CD4-positive, alpha-beta T cell treated with Interleukin-12 subunit alpha and Interleukin-12 subunit beta, for 1 hour (primary cell): Measurements from ENCODE around the gene MIS18A.
"Not testable (repeated sequence)": the region's sequence is repeated elsewhere in the genome, so short reads cannot be mapped to it uniquely, and the experiment has no call there.

Experiments used
- DNase-seq: peaks from one replicate; pipeline ENCODE4 v3.0.0-alpha.2; 2020

Gene MIS18A, protein sequence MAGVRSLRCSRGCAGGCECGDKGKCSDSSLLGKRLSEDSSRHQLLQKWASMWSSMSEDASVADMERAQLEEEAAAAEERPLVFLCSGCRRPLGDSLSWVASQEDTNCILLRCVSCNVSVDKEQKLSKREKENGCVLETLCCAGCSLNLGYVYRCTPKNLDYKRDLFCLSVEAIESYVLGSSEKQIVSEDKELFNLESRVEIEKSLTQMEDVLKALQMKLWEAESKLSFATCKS

DNA sequence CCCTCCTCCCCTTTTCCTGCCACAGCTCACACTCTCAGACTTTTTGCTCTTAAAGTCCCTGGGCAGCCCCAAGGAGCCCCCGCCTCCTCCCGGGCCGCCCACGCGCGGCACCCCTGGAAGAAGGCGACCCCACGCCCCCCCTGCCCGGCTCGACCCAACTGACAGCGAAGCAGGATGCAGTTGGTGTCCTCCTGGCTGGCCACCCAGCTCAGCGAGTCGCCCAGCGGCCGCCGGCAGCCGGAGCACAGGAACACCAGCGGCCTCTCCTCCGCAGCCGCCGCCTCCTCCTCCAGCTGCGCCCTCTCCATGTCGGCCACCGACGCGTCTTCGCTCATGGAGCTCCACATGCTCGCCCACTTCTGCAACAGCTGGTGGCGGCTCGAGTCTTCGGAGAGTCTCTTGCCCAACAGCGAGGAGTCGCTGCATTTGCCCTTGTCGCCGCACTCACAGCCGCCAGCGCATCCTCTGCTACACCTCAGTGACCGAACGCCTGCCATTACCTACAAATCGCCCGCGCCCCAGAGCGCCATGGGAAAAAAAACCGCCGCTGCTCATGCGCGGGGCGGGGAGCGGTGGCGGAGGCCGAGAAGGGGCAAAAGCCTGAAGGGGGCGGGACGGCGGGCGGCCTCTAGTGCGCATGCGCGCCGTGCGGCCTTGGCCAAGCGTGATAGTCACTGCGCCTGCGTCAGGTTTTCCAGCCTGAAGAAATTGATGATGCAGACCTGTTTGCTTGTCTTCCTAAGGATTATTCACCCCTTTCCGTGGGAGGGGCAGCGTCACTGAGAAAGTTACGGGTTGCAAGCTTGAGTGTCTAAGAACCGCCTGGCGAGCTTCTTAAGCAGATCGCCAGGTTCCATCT is at the start of gene MIS18A:
Gene MIS18A, minus strand, starts transcription at position 532 of the 859 bp plus-strand sequence. Its CDS starts 35 bp downstream, at position 497.
- DNase-seq, result peak; percentile 97

DNA sequence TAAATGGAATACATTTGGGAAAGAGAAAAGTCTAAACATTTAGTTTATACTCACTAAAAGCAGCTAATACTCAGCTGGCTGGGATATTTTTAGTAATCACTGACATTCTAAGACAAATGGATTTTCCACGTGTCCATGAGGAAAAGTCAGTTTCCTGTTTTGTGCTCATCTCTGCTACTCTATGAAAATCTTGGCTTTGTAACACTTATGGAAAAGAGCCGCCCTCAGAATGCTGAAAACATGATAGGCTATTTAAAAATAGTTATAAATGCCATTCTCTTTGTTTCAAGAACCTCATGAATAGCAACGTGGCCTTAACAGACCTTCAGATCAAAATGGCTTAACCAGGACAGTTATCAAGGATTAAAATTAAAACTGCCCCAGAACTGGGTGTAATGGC is 49.7 kb upstream of the MIS18A start:
- no peak for DNase-seq

DNA sequence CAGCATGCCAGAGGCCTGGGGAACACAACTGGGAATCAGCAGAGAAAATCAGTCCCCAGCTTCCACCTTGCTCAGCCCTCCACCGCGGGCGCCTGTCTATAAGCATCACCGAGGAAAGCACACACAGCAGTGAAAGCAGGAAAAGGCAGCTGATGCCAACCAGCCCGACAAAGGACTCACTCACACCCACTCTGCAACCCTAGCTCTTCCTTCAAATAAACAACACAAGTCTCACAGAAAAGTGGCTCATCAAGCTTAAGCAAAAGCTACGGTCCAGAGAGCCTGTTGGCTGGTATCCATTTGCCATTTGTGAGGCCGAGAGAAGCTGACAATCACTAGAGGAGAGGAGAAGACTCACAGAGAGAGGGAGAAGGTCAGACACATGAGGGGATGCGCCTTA is 46.9 kb upstream of the MIS18A start:
- no peak for DNase-seq

DNA sequence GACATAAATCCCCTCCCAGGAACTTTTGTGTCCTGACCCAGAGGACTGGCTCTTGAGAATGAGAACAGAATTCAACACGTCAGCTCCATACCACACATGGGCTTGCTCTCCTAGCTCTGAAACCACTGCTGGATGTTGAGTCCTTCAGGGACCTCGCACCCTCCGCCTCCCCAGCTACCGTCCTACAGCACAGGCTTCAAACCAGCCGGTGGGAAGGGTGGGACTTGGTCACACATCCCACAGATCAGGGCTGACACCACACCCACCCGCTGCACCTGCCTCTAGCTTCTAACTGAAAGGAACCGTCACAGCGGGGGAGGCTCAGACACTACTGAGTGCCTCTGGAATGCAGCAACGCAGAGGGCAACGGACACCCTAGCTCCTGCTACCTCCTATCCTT is 43.8 kb upstream of the MIS18A start:
- no peak for DNase-seq

DNA sequence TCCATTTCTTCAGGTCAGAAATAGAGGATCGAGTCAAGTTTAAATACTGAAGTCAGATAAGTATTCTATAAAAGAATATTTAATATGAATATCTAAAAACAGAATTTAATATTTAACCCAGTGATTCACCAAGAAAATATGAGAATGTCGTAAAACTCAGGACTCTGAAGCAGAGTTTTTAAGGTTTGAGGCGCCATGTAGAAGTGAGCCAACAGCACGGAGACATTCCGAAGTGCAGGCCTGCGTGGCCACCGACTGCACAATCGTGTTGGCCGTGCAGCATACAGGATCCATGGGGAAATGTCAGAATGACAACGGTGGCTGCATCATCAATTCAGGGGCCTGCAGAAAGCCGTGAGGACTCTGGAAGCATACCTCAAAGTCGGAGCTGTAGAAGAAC is 43.3 kb upstream of the MIS18A start:
- DNase-seq, result no peak

DNA sequence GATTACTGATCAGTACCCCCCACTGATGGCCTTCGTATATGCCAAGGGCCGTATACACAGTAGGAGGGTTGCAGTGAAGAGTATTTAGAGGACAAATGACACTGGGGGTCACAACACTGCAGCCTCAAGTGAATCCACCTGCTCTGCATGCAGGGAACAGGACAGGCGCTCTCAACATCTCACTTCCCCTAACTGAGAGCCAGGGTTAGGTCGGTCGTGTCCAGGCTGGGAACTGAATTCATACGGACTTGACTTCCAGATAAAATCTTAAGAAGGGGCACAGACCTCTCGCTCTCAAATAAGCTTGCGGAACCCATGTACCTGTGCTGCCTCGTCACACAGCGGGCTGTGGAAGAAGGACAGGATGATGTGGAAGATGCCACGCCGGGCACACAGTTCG is 42.6 kb upstream of the MIS18A start:
- no peak for DNase-seq

DNA sequence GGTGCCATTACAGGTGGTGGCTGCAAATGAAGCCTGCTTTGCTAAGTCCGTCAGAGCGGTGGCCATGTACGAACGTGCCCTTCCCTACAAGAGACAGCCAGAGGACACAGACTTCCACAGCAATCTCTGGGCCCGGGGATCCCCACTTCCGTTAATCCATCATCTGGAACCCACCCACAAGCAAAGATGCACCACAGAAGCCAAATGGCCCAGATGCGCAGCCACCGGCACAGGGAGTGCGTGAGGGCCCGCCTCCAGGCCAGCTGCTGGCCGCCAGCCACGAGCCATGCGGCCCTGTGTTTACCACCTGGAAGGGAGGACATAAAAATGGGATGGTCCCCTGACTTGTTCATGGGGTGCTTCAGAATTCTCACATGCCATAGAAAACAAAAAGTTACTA is 41.9 kb upstream of the MIS18A start:
- no peak for DNase-seq

DNA sequence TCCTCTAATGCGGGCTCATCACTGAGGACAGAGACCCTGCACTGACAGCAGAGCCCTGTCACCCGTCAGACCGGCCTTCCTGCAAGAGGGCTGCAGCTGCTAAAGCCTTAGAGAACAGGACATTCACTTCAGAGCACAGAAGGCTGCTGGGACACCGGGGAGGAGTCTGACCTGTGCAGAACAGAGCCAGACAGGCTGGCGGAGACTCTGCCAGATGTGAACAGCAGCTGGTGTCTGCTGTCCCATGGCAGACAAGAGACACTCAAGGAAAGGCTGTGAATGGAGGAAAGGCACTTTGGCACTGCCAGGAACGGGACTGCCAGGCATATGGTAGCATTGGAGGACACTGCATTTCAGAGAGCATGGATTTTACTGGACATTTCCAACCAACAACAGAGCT is 41.2 kb upstream of the MIS18A start:
- DNase-seq, result no peak

DNA sequence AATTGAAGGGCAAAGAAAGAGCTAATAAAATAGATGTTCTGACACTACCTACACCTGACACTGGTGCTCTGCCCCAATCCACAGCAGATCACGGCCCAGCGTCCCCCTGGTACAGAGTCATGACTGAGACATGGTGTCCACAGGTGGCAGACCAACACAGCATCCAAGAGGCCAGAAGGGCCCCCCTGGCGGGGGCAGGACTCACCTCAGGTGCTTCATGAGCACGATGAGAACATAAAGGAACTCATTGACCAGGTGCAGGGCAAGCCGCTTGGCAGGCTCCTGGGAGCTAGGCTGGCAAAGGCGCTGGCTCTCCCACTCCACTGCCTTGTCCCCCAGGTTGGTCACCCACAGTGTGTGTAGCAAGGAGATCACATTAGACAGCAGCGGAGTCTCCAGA is 40.2 kb upstream of the MIS18A start:
- DNase-seq, result no peak

DNA sequence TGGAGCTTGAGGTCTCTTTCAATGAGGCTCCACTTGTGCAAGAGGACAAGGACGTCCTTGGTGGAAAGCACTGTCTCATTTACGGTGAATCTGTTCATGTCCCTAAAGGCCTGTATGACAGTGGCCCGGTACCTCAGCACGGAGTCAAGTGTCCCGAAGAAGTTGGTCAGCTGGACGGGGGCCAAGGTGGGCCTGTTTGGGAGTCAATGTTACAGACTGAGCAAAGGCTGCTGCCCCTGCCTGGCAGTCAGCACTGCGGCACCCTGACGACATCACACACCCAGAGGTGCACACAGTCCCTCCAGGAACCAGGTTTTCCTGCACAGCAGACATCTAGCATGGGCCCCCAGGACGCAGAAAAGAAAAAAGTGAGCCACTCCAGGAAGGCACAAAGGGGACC is 38.9 kb upstream of the MIS18A start:
- no peak for DNase-seq

DNA sequence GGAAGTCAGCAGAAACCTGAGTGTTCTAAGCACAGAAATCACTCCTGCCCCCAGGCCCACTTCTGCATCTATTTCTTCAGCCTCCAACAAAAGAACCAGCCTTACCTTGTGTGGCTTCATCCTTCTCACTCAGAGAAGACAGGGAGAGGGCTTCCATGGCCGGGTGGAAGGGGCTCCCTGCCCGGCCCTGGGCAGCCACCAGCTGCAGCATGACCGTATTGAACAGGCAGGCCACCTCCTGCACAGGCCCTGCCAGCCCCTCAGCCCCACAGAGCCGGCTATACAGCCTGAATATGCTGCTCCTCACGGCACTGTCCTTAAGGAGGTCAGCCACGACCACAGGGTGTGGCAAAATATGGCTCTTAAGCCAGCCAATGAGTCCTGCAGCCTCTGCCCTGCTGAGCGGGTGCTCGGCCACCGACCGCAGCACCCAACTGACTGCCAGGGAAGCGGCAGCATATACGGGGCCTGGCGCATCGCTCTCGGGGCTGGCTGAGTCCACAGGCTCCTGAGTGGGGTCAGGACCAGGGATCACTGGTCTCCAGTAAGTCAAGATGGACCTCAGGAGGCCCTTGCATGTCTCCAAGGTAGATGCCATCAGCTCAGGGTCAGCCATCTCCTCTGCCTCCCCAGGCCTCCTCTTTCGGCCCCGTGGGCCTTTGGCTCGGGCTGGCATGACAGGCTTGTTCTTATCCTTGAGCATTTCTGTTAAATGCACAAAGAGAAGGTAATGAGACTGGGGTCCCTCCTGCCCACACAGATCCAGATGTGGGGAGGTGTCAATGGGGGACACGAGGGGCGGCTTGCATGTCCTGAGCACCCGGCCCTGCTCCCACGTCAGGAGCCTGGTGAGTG is 37.7 kb upstream of the MIS18A start:
- no peak for DNase-seq

DNA sequence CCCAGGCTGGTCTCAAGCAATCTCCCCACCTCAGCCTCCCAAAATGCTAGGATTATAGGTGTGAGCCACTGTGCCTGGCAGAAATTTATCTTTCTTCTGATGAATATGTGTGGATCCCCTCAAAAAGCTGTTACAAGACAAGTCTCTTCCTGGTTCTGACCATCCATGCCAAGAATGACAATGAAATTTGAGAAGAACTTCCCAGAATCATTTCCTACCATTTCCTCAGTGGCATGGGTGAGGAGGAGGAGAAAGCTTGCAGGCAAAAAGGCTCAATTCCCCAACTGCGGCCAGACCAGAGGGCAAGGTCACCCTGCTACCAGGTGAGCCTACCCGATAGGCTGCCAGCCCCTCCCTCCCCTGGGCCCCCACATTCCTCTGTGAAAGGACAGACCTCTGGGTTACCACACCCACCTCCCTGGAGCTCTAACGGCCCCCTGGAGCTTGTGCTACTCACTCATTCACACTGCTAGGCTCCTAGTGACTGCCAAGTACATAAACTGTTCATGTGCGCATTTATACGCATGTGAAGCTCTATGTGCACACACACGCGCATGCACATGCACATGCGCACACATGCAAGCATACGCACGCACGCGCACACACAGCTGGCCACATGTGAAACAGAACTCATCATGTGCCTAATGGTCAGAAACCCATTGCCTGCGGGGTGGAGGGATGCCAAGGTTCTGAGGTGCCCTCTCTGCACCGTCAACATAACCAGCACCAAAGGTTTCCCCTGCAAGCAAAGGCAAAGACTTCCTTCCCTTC is 36.8 kb upstream of the MIS18A start:
- no peak for DNase-seq

DNA sequence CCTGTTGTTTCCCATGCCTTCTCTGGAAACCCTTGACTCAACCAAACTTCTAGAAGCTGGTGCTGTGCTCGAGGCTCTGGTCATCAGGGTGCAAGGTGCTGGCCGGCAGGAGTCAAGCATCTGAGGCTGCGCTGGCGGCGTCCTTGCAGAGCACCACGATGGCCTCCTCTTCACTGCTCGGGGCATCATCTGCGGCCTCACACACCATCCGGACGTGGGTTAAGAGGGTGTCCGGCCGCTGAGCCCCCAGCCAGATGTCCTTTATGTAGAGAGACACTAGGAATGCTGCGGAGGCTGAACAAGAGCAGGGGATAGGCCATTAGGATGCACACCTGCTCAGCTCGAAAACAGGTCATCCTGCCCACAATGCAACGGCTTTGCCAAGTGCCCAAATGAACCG is 36.0 kb upstream of the MIS18A start:
- no peak for DNase-seq

DNA sequence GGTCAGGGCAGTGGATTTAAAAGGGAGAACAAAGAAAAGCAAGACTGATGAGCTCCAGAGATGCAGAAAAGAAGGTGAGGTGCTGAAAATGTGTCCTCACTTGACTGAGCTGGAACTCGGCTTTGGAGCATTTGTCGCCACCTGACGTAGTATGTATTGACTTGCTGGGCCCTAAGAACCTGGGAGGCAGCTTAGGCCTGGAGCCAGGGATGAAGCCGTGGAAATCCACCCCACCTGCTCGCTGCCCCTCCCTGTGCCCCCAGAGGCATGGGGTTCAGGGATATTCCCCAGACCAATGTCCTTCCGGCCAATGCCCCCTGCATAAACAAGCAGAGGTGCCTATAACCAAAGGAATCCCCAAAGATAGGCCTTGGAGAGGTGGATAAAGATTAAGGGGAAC is 34.1 kb upstream of the MIS18A start:
- DNase-seq, result no peak

DNA sequence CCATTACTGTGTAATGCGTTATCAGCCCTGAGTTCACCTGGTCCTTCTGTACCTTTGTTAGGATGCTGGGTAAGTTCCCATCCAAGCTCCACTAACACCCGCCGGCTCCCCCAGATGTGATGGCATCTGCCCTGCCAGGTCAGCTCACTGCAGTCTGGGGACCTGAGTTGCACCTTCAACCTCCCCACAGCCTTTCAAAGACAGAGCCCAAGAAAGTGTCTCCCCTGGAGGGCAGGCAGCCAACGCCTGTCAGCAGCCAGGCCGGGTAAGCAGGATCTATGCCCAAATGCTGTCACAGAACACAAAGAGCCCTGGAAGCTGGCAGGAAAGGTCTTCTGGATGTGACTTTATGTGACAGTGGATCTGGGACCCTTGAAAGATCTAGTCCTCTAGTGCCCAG is 33.5 kb upstream of the MIS18A start:
- DNase-seq, result no peak

DNA sequence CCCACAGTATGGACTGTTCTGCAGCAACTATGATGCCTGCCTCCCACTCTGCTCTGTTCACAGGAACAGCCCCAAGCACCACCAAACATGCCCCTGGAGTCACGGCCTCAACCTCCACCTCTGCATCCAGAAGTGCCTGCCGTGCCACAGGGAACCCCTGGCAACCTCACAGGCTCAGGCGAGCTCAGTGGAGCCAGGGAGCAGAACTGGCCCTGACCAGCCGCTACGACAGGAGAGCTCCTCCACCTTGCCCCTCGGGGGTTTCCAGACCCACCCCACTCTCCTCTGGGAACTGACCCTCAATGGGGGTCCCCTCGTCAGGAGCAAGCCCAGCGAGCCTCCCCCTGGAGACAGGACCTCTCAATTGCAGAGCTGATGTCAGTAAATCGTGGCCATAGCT is 32.8 kb upstream of the MIS18A start:
- no peak for DNase-seq

DNA sequence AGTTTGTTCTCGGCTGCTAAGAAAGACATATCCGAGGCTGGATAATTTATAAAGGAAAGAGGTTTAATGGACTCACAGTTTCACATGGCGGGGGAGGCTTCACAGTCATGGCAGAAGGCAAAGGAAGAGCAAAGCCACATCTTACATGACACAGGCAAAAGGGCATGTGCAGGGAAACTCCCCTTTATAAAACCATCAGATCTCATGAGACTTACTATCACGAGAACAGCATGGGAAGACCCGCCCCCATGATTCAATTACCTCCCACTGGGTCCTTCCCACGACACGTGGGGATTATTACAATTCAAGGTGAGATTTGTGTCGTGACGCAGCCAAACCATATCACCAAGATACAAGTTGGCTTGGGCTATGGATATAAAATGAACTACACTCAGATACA is 32.1 kb upstream of the MIS18A start:
- not testable (repeated sequence) for DNase-seq

DNA sequence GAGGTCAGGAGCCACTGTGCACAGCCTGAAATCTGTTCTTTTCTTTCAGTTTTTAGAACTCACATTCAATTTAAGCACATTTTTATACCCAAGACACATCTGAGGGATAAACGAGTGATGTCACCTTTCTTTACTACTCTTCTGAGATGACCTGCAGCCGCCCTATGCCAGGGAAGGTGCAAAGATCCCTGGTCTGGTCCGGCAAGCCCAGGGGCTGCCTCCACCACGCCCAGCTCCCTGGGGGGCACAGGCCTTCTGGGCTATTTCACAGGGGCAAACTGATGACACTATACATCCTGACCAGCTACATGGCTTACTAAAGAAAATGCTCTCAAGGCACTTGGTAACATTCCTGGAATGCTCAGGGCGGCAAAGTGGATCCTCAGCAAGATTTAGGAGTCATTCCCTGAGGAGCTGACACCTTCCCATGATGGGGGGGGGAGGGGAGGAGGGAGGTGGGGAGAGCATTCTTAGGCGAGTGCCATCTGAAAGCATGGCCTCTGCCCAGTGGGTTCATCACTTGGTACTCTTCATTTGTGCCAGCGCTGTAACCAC is 31.1 kb upstream of the MIS18A start:
- no peak for DNase-seq

DNA sequence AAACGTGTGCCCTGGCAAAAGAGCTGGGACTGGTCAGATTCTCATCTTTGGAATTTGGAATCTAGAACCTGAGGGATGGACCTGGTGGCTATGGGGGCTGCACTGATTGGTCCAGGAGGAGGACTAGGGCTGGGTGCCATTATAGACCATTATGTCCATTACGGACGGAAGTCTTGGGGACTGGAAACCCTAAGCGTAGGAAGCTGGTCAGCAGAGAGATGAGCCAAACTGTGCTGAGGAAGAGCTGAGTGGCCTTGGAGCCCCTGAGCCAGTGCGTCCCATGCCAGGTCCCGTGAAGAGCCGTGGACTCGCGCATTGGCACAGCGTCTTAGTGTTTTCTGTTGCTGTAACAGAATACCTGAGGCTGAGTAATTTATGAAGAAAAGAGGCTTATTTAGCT is 29.8 kb upstream of the MIS18A start:
- no peak for DNase-seq

DNA sequence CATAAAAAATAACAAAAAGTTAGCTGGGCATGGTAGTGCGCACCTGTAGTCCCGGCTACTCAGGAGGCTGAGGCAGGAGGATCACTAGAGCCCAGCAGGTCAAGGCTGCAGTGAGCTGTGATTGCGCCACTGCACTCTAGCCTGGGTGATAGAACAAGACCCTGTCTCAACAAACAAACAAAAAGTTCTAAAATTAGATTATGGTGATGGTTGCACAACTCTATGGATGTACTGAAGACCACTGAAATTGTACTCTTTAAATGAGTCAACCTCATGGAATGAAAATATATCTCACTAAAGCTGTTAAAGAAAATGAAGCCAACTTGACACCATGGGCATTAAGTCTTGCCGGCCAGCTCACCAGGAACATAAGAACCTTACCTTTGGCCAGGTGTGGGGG is 28.9 kb upstream of the MIS18A start:
- no peak for DNase-seq

DNA sequence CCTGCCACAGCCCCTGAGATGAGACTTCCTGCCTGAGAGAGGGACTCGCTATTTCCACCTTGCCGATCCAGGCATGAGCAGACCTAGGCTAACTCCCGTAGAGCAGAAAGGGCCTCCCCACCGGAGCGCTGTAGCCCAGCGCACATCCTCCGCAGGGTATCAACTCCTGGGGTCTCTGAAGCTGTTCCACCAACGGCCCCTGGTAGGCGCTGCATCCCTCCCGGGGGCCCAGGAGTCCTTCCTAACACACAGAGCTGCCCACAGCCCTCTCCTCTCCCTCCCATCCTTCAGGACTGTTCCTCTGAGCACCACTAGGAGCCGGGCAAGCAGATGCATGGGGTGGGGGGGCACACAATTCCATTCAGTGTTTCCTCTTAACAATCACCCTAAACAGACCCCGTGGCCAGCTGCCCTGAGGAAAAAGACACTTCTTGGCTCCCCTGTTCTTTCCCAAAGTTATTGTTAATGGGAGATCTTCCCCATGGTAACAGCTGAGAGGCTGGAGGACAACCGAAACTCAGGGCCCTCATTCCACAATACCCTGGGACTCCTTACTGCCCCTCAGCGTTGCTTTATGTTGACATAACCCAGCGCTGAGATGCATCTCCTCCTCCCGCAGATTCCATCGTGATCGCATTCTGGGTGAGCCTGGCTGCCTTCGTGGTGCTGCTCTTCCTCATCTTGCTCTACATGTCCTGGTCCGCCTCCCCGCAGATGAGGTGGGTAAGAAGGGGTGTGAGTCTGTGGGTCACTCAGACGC is 27.4 kb upstream of the MIS18A start:
- no peak for DNase-seq

DNA sequence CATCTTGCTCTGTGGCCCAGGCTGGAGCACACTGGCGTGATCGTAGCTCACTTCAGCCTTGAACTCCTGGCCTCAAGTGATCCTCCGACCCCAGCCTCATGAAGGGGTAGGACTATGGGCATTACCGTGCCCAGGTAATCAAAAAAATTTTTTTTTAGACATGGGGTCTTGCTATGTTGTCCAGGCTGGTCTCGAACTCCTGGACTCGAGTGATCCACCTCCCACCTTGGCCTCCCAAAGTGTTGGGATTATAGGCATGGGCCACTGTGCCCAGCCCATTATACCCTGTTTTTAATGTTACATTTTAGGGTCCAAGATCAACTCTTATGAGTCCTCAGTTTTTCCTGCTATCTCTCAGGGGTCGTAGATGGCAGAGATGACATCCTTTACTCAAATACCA is 26.1 kb upstream of the MIS18A start:
- no peak for DNase-seq
